HPDE6-E6E7 (cell line): ENCODE results near the gene PNPO.

Experiments used
- DNase-seq: peaks from one replicate; pipeline ENCODE4 v3.0.0; 2011; ENCODE audit warnings: missing footprints; ENCODE audit errors: extremely low spot score

PNPO gene

DNA sequence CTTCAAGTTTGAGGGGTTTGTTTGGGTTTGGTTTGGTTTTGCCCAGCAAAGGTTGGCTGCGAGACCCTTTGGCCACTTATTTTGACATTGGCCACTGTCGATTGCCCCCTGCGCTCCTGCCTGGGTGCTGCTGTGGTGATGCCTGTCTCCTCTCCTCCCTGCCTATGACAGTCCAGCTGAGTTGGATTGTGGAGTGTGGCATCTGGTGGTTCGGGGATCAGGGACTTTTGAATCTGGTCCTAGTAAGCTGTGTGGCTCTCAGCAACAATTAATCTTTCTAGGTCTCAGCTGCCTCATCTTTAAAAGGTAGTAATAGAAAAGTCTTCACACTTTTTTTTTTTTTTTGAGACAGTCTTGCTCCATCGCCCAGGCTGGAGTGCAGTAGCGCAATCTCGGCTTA lies 56.7 kb downstream of the PNPO start:
- no peak for DNase-seq
